HG03060 (cell line): ENCODE results near the gene PCBP3.

ENCODE experiments used
- ATAC-seq: cut with Tn5 transposase; IDR thresholded peaks from one replicate; pipeline ENCODE4 v1.9.1; 2021; ENCODE audit warnings: low read depth, moderate number of reproducible peaks; ENCODE audit not compliant: unreplicated experiment

Gene PCBP3

DNA sequence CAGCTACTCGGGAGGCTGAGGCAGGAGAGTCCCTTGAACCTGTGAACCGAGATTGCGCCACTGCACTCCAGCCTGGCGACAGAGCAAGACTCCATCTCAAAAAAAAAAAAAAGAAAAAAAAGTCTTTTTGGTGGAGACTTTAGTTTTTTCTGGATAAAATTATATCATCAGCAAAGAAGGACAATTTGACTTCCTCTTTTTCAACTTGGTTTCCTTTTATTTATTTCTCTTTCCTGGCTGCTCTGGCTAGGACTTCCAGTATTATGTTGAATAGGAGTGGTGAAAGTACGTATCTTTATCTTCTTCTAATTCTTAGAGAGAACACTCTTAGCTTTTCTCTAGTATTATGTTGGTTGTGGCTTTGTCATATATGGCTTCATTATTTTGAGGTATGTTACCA, 130.8 kb downstream of the PCBP3 start:
- ATAC-seq: no peak

- no peak for ATAC-seq
Measured at GRCh38 chr21:45776971-45777370, 133.4 kb downstream of the PCBP3 start.

GRCh38 chr21:45778686-45779085, 135.2 kb downstream of the PCBP3 start:
- ATAC-seq: no peak

GRCh38 chr21:45779226-45779625, 135.7 kb downstream of the PCBP3 start:
- no peak for ATAC-seq

DNA sequence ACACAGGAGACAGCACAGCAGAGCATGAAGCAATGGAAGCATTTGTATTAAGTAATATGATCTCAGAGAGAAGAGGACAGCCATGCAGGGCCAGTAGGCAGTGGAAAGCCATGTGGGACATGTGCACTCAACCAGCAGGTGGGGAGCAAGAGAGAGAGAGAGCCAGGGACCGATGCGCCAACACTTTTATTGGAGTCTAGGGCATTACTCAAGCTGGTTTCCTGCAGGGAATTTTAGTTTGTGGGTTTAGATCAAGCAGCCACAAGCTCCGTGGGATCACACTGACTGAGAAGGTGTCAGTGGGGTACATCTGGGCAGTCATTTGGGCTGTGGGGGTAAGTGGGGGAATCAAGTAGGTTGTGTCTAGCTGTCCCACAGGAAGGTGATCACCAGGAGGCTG, 137.1 kb downstream of the PCBP3 start:
- ATAC-seq: no peak

DNA sequence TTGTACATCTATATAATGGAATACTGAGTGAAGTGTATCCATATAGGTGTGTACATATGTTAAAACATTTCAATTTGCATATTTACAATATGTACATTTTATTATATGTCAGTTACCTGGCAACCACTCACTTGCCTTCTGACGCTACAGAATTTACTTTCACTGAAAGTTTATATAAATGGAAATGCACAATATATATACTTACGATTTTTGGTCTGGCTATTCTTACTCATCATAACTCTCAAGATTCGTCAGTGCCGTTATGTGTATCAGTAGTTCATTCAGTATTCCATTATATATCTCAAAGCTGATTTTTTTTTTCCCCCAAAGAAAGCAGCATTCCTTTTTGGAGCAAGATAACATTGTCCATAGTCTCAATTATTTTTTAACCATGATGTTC, 138.2 kb downstream of the PCBP3 start:
- ATAC-seq: no peak

GRCh38 chr21:45786660-45787059, 143.1 kb downstream of the PCBP3 start:
- ATAC-seq: no peak

DNA sequence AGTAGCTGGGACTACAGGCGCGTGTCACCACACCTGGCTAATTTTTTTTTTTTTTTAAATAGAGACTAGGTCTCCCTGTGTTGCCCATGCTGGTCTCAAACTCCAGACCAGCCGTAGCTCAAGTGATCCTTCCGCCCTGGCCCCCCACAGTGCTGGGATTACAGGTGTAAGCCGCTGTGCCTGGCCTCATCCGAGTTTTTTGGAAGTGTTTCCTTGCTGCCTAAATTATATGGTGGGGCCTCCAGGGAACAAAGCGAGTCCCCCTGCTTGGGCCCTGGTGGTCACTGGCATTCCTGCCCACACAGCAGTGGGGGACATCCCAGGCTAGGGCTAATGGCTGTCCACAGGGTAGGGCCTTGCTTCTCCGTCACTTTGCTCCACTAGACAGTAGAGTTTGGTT, 143.8 kb downstream of the PCBP3 start:
- ATAC-seq: no peak

DNA sequence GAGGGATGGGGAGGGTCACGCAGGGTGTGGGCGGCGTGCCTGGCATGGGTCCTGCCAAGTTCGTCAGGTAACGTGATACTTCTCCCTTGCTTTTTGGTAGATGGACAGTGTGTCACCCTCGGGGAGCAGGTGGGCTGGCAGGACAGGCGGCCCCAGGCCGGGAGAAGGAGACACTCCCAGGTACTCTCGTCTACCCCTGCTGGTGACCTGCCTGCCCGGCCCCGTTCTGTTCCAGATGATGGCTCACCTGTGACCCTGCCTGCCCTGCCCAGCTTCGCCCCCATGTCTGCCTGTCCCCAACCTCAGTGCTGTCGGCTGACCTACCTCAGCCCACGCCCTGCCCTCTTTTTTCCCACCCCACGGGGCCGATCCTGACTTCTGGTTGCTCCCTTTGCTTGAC, 144.7 kb downstream of the PCBP3 start:
- ATAC-seq: no peak

DNA sequence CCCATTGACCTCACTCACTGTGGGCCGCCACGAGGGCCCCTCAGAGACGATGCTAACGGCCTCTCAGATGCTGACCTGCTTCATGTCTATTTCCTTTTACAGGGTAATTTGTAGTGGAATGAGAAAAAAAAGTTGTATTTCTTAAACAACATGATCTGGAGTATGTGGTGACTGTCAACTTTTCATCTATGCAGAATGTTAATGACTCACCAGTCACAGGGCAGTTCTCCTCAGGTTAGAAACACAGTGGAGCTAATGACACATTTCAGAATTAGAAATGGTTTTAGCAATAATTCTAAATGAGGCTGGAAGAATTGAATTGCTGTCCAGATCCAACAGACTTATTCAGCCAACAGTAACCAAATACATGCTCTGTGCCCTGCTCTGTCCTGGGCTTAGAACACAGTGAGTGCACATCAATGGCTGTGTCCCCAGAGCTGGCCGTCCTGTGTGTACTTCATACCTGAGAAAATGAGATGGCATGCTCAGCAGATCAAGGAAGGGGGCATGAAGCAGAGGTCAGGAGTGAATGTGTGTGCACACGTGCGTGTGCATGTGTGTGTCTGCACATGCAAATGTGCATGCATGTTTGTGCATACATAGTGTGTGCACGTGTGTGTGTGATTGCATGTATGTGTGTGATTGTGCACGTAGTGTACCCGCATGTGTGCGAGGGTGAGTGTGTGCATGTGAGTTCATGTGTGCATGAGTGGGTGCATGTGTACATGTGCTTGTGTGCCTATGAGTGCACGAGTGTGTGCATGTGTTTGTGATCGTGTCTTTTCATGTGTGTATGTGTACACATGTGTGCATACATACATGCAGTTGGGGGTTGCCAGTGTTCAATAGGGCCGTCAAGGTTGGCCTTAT, 145.3 kb downstream of the PCBP3 start:
- no peak for ATAC-seq

DNA sequence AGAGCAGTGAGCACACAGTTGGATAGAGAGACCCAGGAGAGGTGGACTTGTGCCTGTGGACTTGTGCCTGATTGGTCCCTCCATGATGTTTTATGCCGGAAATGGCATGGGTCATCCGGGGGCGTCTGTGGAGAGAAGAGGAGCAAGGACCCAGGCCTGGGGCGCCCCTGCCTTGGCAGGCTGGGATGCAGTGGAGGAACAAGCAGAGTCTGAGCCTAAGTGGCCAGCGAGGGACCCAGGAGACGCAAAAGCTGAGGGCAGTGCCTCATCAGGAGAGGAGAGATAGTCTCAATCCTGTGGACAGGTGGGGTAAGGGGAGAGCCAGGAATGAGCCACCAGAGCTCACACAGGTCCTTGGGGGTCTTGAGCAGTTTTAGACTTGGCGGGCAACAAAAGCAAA, 146.9 kb downstream of the PCBP3 start:
- no peak for ATAC-seq

GRCh38 chr21:45791562-45792418, 148.3 kb downstream of the PCBP3 start:
- no peak for ATAC-seq

DNA sequence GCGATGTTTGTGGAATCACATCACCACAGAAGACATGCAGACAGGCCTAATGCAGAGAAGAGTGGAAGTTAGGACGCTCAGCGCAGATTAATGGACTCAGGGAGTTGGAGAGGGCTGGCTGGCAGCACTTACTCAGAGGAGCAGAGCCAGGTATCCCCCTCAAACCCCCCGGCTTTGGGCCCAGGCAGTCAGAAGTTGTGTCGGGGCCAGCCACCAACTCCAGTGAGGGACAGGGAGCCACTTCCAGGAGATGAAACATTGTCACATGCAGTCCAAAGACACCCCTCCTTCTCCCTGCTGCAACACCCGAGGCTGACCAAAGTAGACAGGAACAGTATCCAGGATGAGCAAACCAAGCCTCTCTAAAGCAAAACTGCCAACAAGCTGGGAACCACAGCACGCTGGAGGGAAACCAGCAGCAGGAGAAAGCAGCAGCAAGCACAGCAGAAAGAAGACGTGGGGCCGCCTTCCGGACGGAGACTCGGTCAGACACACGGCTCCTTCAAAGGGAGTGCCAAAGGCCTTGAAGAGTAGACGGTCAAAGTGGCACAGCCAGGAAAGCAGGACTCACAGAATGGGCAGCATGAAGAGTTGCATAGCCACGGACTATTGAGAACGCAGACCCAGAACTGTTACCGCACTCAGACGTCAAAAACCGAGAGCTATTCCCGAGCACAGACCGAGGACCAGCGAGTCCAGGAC, 149.3 kb downstream of the PCBP3 start:
- ATAC-seq: no peak

GRCh38 chr21:45794027-45794426, 150.5 kb downstream of the PCBP3 start:
- ATAC-seq: no peak

GRCh38 chr21:45796003-45796402, 152.5 kb downstream of the PCBP3 start:
- ATAC-seq: no peak

DNA sequence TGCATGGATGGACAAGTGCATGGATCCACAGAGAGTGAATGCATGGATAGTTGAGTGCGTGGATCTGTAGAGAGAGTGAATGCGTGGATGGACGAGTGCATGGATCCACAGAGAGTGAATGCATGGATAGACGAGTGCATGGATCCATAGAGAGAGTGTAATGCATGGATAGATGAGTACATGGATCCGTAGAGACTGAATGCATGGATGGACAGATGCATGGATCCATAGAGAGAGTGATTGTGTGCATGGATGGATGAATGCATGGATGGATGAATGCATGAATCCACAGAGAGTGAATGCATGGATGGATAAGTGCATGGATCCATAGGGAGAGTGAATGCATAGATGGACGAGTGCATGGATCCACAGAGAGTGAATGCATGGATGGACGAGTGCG, 153.8 kb downstream of the PCBP3 start:
- ATAC-seq: no peak

GRCh38 chr21:45799765-45800338, 156.3 kb downstream of the PCBP3 start:
- ATAC-seq: no peak

DNA sequence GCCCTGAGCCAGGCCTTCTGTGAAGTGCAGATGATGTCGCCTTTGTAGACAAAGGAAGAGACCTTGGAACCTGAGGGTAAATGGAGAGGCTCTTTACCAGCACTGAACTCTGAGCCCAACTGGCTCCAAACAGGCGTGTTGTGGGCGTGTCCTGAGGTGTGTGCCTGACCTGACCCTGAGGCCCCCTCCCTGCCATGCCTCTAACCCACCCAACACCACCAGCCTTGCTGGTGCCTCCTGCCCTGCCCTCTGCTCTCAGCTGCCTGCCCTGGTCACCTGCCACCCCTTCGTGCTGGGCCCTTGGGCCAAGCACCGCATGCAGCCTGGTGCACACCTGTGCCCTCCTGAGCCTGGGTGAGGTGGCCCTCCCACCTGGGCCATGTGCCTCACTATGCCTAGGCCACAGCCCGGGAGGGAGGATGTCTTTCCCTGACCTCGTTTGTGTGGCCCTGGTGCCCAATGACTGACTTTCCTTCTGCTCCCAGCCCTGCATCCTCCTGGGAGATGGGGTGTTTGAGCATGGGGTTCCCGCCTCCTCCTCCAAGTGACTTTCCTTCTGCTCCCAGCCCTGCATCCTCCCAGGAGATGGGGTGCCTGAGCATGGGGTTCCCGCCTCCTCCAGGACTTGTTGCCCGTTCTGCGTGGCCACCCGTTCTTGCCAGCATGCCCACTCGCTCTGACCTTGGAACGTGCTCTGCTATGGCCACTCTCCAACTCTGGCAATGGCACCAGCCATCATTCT, 157.0 kb downstream of the PCBP3 start:
- no peak for ATAC-seq

GRCh38 chr21:45801129-45801964, 157.8 kb downstream of the PCBP3 start:
- ATAC-seq: no peak
